Adipose tissue (tissue), 3 donors: ENCODE data around the gene IMPACT. TPM values are rescaled to one million over a fixed set of nuclear protein-coding genes. Genes with fewer than 3 reads are reported as not detected.

Experiments used
- H3K27ac ChIP-seq: one replicate; pipeline ENCODE4 v1.5.1; 2013; ENCODE audit warnings: low read depth, low read length
- WGBS, 3 donors: extraction: QIAGEN DNeasy Blood & Tissue Kit; methylation state at CpG; one replicate each; pipeline ENCODE4 v1.1.7; 2013; 5-methylcytosine and 5-hydroxymethylcytosine counted together
- polyA plus RNA-seq, 3 donors: library from polyadenylated mRNA; stranded (reverse); fragments of 200-250 nt; gene quantifications; one replicate each; pipeline ENCODE4 v1.2.3, GENCODE V29; 2013
- donor health status: healthy with polysubstance abuse.
- donor health status: Bipolar disorder and iron deficiency.
- donor health status: healthy.

Gene IMPACT
- polyA plus RNA-seq, 3 donors: 6.7 to 29.0 (median 10.7) TPM

GRCh38 chr18:24500766-24501165 lies 74.3 kb downstream of the IMPACT start:
- no peak overlapping the region for H3K27ac ChIP-seq
- WGBS, 3 donors: 84 to 94% (median 84%) methylated on average over 6 of the region's 6 CpGs

DNA sequence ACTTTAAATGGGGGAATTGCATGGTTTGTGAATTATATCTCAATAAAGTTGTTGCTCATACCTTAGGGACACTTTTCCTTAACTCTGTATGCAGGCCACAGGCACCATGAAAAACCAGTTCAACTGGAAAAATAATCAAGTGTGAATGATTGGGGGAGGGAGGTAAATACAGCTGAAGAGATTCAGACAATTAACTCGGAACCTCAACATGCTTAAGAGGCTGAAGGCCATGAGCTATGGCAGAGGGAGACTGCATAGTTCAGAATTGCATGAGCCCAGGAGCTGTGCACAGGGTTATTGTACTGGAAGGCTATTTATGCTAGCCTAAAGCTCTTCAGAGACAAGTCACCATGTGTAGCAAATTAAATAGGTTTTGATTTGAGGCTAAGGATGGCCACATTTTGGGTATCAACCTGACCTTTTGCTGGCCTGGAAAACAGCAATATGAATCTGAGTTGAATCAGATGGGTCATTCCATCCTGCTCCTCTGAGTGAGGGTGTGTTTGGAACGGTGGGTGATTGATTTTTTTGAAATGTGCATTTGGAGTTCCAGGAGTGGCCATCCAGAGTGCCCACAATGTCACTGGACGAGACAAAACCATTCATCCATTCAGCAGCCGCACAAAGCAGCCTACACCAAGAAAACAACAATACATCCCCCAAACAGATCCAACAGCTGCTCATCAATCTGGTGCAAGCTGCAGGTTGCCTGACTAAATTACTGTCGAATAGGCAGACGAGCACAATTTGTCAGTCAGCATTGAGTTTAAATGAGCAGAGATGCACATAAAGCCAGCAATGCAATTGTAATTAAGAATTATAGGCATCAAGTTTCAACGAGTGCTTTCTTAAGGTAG lies 76.4 kb downstream of the IMPACT start:
- 75 to 91% (median 87%) methylated on average over 7 of the region's 7 CpGs for WGBS, 3 donors
- H3K27ac ChIP-seq: no peak overlapping the region

Other genes with a start within 250 kb of the IMPACT start
- 10 to 100 TPM; 13.4 to 79.5 (median 49.5) TPM for gene OSBPL1A, start 28.8 kb upstream of the IMPACT start, polyA plus RNA-seq
- gene HRH4, start 34.0 kb downstream of the IMPACT start, polyA plus RNA-seq: under 1 TPM; 0.02 to 0.11 (median 0.04) TPM